ENCODE results near the gene AGPAT2.

DNA sequence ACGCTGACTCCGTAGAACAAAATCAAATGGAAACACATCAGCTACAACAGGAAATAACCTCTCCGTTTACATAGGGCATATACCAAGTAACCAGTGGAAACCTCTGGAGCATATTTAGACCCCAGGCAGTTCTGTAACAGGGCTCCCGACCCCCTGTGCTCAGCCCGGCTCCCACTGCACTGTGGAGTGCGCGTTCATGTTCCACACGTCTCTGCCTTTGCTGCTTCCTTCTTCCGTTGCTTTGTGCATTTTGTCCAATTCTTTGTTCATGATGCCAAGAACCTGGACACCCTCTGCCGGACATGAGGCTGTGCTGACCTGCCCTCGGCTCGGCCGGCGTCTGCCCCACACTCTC lies 5.9 kb upstream of the AGPAT2 start:
- TF ChIP-seq, protein P1, sequence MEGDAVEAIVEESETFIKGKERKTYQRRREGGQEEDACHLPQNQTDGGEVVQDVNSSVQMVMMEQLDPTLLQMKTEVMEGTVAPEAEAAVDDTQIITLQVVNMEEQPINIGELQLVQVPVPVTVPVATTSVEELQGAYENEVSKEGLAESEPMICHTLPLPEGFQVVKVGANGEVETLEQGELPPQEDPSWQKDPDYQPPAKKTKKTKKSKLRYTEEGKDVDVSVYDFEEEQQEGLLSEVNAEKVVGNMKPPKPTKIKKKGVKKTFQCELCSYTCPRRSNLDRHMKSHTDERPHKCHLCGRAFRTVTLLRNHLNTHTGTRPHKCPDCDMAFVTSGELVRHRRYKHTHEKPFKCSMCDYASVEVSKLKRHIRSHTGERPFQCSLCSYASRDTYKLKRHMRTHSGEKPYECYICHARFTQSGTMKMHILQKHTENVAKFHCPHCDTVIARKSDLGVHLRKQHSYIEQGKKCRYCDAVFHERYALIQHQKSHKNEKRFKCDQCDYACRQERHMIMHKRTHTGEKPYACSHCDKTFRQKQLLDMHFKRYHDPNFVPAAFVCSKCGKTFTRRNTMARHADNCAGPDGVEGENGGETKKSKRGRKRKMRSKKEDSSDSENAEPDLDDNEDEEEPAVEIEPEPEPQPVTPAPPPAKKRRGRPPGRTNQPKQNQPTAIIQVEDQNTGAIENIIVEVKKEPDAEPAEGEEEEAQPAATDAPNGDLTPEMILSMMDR (IDR thresholded peaks at IDR 0.05), result no peak
- TF ChIP-seq EZH2 (IDR thresholded peaks at IDR 0.05), result no peak
